Upper lobe of left lung (tissue), 4 donors: Measurements from ENCODE around the gene EML2.

Experiments
- EP300 ChIP-seq, 4 donors: sonication (generic); formaldehyde crosslinking; IDR thresholded peaks; one replicate each; pipeline ENCODE4 v1.5.1; 2017; ENCODE audit warnings: antibody characterized with exemption in 4 of 4, control low read depth in 2 of 4
- POLR2A ChIP-seq, 4 donors: fragments of 450-650 bp; IDR thresholded peaks; one replicate each; pipeline ENCODE4 v1.5.1; 2016 to 2017; ENCODE audit warnings: antibody characterized with exemption in 4 of 4, mild to moderate bottlenecking in 2 of 4
- POLR2AphosphoS5 ChIP-seq, 2 donors: sonication (generic); formaldehyde crosslinking; IDR thresholded peaks; one replicate each; pipeline ENCODE4 v1.5.1; 2017; ENCODE audit warnings: antibody characterized with exemption in 2 of 2
- TF ChIP-seq, protein P1 (sequence below), 6 experiments: fragments of 450-650 bp in 4 of 6; fragments of 200-600 bp in 2 of 6; sonication (generic) in 2 of 6; IDR thresholded peaks; one replicate each; pipeline ENCODE4 v1.5.1; 2016 to 2019; ENCODE audit warnings: antibody characterized with exemption in 6 of 6

- TF ChIP-seq, protein P1, sequence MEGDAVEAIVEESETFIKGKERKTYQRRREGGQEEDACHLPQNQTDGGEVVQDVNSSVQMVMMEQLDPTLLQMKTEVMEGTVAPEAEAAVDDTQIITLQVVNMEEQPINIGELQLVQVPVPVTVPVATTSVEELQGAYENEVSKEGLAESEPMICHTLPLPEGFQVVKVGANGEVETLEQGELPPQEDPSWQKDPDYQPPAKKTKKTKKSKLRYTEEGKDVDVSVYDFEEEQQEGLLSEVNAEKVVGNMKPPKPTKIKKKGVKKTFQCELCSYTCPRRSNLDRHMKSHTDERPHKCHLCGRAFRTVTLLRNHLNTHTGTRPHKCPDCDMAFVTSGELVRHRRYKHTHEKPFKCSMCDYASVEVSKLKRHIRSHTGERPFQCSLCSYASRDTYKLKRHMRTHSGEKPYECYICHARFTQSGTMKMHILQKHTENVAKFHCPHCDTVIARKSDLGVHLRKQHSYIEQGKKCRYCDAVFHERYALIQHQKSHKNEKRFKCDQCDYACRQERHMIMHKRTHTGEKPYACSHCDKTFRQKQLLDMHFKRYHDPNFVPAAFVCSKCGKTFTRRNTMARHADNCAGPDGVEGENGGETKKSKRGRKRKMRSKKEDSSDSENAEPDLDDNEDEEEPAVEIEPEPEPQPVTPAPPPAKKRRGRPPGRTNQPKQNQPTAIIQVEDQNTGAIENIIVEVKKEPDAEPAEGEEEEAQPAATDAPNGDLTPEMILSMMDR (IDR thresholded peaks at IDR 0.05), result no peak
- no peak for TF ChIP-seq POLR2A (IDR thresholded peaks at IDR 0.05)
- TF ChIP-seq EP300 (IDR thresholded peaks at IDR 0.05), result no peak
- TF ChIP-seq POLR2AphosphoS5 (IDR thresholded peaks at IDR 0.05), result no peak
Observed at GRCh38 chr19:45645631-45646344, 6.6 kb upstream of the EML2 start.
